ENCODE measurements around the gene TLN1. TPM values are rescaled to one million over a fixed set of nuclear protein-coding genes. Genes with fewer than 3 reads are reported as not detected.

TLN1 gene
- total and polyA plus RNA-seq, 4 donors: 71.5 to 501 (median 262) TPM

DNA sequence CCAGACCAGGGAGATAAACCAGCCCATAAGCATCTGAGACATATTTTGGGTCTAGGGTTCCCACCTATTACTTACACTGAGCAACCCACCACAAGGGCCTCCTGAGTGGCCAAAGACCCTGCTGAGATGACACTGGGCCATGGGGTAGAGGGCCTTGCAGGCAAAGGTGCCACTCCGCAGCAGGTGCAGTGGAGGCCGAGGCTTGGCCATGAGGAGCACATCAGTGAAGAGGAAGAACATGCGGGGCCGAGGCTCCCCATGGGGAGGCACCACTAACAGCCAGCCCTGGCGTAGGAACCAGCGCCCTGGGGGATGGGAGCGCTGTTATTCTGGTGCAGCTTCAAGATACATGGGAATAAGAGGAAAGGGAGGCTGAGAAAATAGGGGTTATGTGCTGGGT, 69.6 kb downstream of the TLN1 start:
- H3K9me3 ChIP-seq (ENCODE audit: control insufficient read depth in 4 of 4, insufficient read depth in 3 of 4, low read length in 3 of 4): no peaks in the 10 kb centered on the region
- ATAC-seq (ENCODE audit: insufficient read depth, low FRiP score): no peak
- H3K36me3 ChIP-seq (ENCODE audit: control insufficient read depth in 4 of 4, insufficient read depth in 4 of 4, low read length in 4 of 4): peaks cover 0 to 17% (median 15%) of the 10 kb centered on the region in 4 donors
- no peak overlapping the region for H3K4me3 ChIP-seq
- H3K9ac ChIP-seq (ENCODE audit: insufficient read depth in 1 of 2, low read length in 2 of 2): no peak overlapping the region
- no peak for DNase-seq
- no peaks in the 10 kb centered on the region for H3K27me3 ChIP-seq (ENCODE audit: control insufficient read depth in 3 of 3, insufficient read depth in 3 of 3, low read length in 2 of 3)
- WGBS, 2 donors: 71 to 85% methylated on average over 7 of the region's 7 CpGs
- no peak overlapping the region for H3K27ac ChIP-seq (ENCODE audit: low read depth in 1 of 2, low read length in 1 of 2)
- H3K4me1 ChIP-seq (ENCODE audit: control insufficient read depth in 5 of 5, insufficient read depth in 5 of 5, low read length in 5 of 5): peaks cover 0 to 29% (median 3%) of the 10 kb centered on the region in 5 donors
- TF ChIP-seq, protein P1, sequence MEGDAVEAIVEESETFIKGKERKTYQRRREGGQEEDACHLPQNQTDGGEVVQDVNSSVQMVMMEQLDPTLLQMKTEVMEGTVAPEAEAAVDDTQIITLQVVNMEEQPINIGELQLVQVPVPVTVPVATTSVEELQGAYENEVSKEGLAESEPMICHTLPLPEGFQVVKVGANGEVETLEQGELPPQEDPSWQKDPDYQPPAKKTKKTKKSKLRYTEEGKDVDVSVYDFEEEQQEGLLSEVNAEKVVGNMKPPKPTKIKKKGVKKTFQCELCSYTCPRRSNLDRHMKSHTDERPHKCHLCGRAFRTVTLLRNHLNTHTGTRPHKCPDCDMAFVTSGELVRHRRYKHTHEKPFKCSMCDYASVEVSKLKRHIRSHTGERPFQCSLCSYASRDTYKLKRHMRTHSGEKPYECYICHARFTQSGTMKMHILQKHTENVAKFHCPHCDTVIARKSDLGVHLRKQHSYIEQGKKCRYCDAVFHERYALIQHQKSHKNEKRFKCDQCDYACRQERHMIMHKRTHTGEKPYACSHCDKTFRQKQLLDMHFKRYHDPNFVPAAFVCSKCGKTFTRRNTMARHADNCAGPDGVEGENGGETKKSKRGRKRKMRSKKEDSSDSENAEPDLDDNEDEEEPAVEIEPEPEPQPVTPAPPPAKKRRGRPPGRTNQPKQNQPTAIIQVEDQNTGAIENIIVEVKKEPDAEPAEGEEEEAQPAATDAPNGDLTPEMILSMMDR (IDR thresholded peaks at IDR 0.05; ENCODE audit: control extremely low read depth, extremely low read depth): no peak

DNA sequence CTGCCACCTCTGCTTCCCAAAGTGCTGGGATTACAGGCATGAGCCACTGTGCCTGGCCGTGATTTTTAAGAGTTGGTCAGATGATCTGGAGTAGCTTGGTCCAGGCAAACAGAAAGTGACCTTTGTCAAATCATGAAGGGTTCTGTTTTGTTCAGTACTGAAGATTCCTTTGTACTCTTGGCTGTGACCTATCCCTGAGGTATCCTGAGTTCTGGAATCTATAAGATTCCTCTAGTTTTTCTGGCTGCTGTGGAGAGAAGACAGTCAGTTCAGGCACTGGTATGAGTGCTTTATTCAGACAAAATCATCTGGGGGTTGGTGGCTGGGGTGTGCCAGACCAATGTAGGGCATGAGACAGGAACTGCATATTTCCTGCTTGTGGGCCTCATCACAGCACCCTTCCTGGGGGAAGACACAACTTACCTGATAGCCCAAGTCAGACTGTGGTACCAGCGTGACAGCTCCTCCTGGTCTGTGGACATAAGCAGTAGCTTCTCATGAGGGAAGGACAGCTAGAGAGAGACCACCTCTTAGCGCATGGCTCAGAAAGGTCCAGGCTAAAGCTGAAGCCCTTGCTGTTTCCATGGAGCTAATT, 70.1 kb downstream of the TLN1 start:
- Histone ChIP-seq H3K9me3 (ENCODE audit: control insufficient read depth in 4 of 4, insufficient read depth in 3 of 4, low read length in 3 of 4) (no peaks in the 10 kb centered on the region), H3K36me3 (ENCODE audit: control insufficient read depth in 4 of 4, insufficient read depth in 4 of 4, low read length in 4 of 4) (peaks cover 0 to 17% (median 15%) of the 10 kb centered on the region in 4 donors), H3K27ac (ENCODE audit: low read depth in 1 of 2, low read length in 1 of 2) (peak overlapping the region in 1 of 2 donors; percentile 31), H3K4me3 (no peak overlapping the region), H3K4me1 (ENCODE audit: control insufficient read depth in 5 of 5, insufficient read depth in 5 of 5, low read length in 5 of 5) (peaks cover 0 to 35% (median 3%) of the 10 kb centered on the region in 5 donors), H3K27me3 (ENCODE audit: control insufficient read depth in 3 of 3, insufficient read depth in 3 of 3, low read length in 2 of 3) (no peaks in the 10 kb centered on the region), H3K9ac (ENCODE audit: insufficient read depth in 1 of 2, low read length in 2 of 2) (no peak overlapping the region)
- TF ChIP-seq, protein P1 (IDR thresholded peaks at IDR 0.05; ENCODE audit: control extremely low read depth, extremely low read depth): no peak
- ATAC-seq (ENCODE audit: insufficient read depth, low FRiP score) (no peak), DNase-seq (no peak)
- 62 to 72% methylated on average over 3 of the region's 3 CpGs for WGBS, 2 donors

DNA sequence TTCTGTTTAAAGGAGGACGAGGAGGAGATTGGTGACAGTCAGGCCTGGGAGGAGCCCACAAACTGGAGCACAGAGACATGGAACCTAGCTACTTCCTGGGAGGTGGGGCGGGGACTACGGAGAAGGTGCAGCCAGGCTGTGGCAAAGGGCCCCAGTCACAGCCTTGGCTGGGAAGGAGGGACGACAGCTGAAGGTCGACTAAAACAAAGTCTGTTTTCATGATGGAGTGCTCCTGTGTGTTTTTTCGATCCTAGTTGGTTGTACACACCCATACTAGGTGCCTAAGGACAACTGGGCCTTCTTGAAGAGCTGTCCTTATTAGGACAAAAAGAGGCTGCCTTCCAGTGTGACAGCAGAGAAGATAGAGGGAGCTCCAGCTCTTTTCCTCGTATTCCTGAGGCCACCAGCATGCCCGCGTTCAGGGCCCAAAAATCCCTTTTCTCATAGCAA, 71.0 kb downstream of the TLN1 start:
- DNase-seq (peak in 2 of 3 donors; percentile 56 to 58), ATAC-seq (ENCODE audit: insufficient read depth, low FRiP score) (no peak)
- TF ChIP-seq, protein P1 (IDR thresholded peaks at IDR 0.05; ENCODE audit: control extremely low read depth, extremely low read depth): peak; percentile 8
- Histone ChIP-seq H3K36me3 (ENCODE audit: control insufficient read depth in 4 of 4, insufficient read depth in 4 of 4, low read length in 4 of 4) (peaks cover 0 to 17% (median 15%) of the 10 kb centered on the region in 4 donors), H3K27ac (ENCODE audit: low read depth in 1 of 2, low read length in 1 of 2) (peak overlapping the region; percentile 66 to 69), H3K9me3 (ENCODE audit: control insufficient read depth in 4 of 4, insufficient read depth in 3 of 4, low read length in 3 of 4) (no peaks in the 10 kb centered on the region), H3K9ac (ENCODE audit: insufficient read depth in 1 of 2, low read length in 2 of 2) (no peak overlapping the region), H3K4me3 (no peak overlapping the region), H3K4me1 (ENCODE audit: control insufficient read depth in 5 of 5, insufficient read depth in 5 of 5, low read length in 5 of 5) (peaks cover 0 to 32% (median 3%) of the 10 kb centered on the region in 5 donors), H3K27me3 (ENCODE audit: control insufficient read depth in 3 of 3, insufficient read depth in 3 of 3, low read length in 2 of 3) (no peaks in the 10 kb centered on the region)
- 61 to 68% methylated on average over 9 of the region's 9 CpGs for WGBS, 2 donors
